ENCODE measurements around the gene GID8.

GID8 gene

GRCh38 chr20:62982124-62983075, 44.5 kb downstream of the GID8 start:
- no peak for DNase-seq (ENCODE audit: low read depth)
- no peak overlapping the region for H3K4me3 ChIP-seq (ENCODE audit: low read depth, low read length)
- TF ChIP-seq CTCF (IDR thresholded peaks at IDR 0.05; ENCODE audit: low read depth, low read length, missing control alignments) = no peak

- H3K4me3 ChIP-seq (ENCODE audit: low read depth, low read length) = no peak overlapping the region
- no peak for DNase-seq (ENCODE audit: low read depth)
- TF ChIP-seq CTCF (IDR thresholded peaks at IDR 0.05; ENCODE audit: low read depth, low read length, missing control alignments) = no peak
These were observed 45.3 kb downstream of the GID8 start for GRCh38 chr20:62983210-62983609.

- no peak for DNase-seq (ENCODE audit: low read depth)
- no peak overlapping the region for H3K4me3 ChIP-seq (ENCODE audit: low read depth, low read length)
- TF ChIP-seq CTCF (IDR thresholded peaks at IDR 0.05; ENCODE audit: low read depth, low read length, missing control alignments) = no peak
These were observed 46.9 kb downstream of the GID8 start for GRCh38 chr20:62984666-62985443.

- TF ChIP-seq CTCF (IDR thresholded peaks at IDR 0.05; ENCODE audit: low read depth, low read length, missing control alignments) = no peak
- no peak for DNase-seq (ENCODE audit: low read depth)
- H3K4me3 ChIP-seq (ENCODE audit: low read depth, low read length) = no peak overlapping the region
These were observed 47.5 kb downstream of the GID8 start for GRCh38 chr20:62985444-62985778.

- no peak for DNase-seq (ENCODE audit: low read depth)
- H3K4me3 ChIP-seq (ENCODE audit: low read depth, low read length) = no peak overlapping the region
- no peak for TF ChIP-seq CTCF (IDR thresholded peaks at IDR 0.05; ENCODE audit: low read depth, low read length, missing control alignments)
These were observed 48.4 kb downstream of the GID8 start for GRCh38 chr20:62986257-62986800.

GRCh38 chr20:62987114-62987513, 49.2 kb downstream of the GID8 start:
- H3K4me3 ChIP-seq (ENCODE audit: low read depth, low read length) = no peak overlapping the region
- TF ChIP-seq CTCF (IDR thresholded peaks at IDR 0.05; ENCODE audit: low read depth, low read length, missing control alignments) = no peak
- no peak for DNase-seq (ENCODE audit: low read depth)
